NCI-H2081 treated with DMSO at 0.1 percent for 48 hours (cell line): ENCODE results near the gene IPP.
A peak's percentile ranks its signal among the peaks of the same experiment; 100 is the strongest.
"Not testable (repeated sequence)": the region's sequence is repeated elsewhere in the genome, so short reads cannot be mapped to it uniquely, and the experiment has no call there.

Experiments used
- DNase-seq: peaks from one replicate; lab custom pipeline; 2025; lab: John Stamatoyannopoulos, UW

The IPP gene

GRCh38 chr1:45739641-45740156, 10.8 kb downstream of the IPP start:
- not testable (repeated sequence) for DNase-seq

- DNase-seq, result no peak
These were observed 11.3 kb downstream of the IPP start for GRCh38 chr1:45739137-45739536.

- no peak for DNase-seq
These were observed 19.6 kb downstream of the IPP start for GRCh38 chr1:45730780-45731319.

GRCh38 chr1:45730075-45730779, 20.2 kb downstream of the IPP start:
- DNase-seq, result no peak

GRCh38 chr1:45726007-45726406, 24.4 kb downstream of the IPP start:
- not testable (repeated sequence) for DNase-seq

- no peak for DNase-seq
These were observed 27.1 kb downstream of the IPP start for GRCh38 chr1:45723248-45723930.

GRCh38 chr1:45722809-45723208, 27.6 kb downstream of the IPP start:
- DNase-seq, result no peak

GRCh38 chr1:45721207-45721606, 29.2 kb downstream of the IPP start:
- DNase-seq, result no peak

- no peak for DNase-seq
These were observed 32.2 kb downstream of the IPP start for GRCh38 chr1:45718289-45718688.

GRCh38 chr1:45717386-45717785, 33.1 kb downstream of the IPP start:
- DNase-seq, result not testable (repeated sequence)

GRCh38 chr1:45716700-45717099, 33.8 kb downstream of the IPP start:
- no peak for DNase-seq

- no peak for DNase-seq
These were observed 36.7 kb downstream of the IPP start for GRCh38 chr1:45713711-45714110.

GRCh38 chr1:45704637-45705036, 45.8 kb downstream of the IPP start:
- DNase-seq, result no peak

- no peak for DNase-seq
These were observed 55.6 kb downstream of the IPP start for GRCh38 chr1:45694823-45695222.

- not testable (repeated sequence) for DNase-seq
These were observed 56.6 kb downstream of the IPP start for GRCh38 chr1:45693811-45694210.

GRCh38 chr1:45687754-45688740, 62.4 kb downstream of the IPP start, which contains the start of gene TMEM69:
Gene TMEM69 (plus strand): TSS chr1:45688181. CDS start chr1:45691069, 2,888 bp downstream.
- peak; percentile 72 for DNase-seq

- DNase-seq, result peak; percentile 99
These were observed 63.3 kb downstream of the IPP start for GRCh38 chr1:45687014-45687753.

- DNase-seq, result peak; percentile 89
These were observed 64.0 kb downstream of the IPP start, which contains the start of gene GPBP1L1 for GRCh38 chr1:45686288-45687013. Gene GPBP1L1 (minus strand): TSS chr1:45686533. CDS start chr1:45659087, 27,446 bp downstream.

- no peak for DNase-seq
These were observed 64.5 kb downstream of the IPP start for GRCh38 chr1:45686015-45686287.

GRCh38 chr1:45685308-45686014, 65.0 kb downstream of the IPP start:
- DNase-seq, result no peak
